GM19328 (cell line): Measurements from ENCODE around the gene CPNE9.

Experiments
- ATAC-seq: cut with Tn5 transposase; IDR thresholded peaks from one replicate; pipeline ENCODE4 v1.9.1; 2021; ENCODE audit warnings: mild to moderate bottlenecking, moderate library complexity; ENCODE audit not compliant: unreplicated experiment

CPNE9 gene

GRCh38 chr3:9776896-9777693 is 73.5 kb downstream of the CPNE9 start:
- ATAC-seq = no peak

DNA sequence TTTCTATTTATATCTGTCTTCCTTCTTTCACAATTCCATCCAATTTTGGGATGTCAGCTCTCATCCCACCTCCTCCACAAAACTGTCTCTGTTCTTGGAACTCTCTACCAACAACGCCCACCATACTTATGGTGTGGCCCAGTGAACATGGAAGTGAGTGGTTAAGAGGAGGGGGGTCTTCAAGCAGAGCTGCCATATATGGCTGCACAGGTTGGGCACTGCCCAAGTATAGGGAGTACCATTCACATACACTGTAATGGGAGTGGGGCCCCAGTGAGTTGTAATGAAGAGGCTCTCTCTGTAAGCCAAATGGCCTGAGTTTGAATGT is 74.0 kb downstream of the CPNE9 start:
- ATAC-seq = no peak

GRCh38 chr3:9778143-9779074 is 74.8 kb downstream of the CPNE9 start:
- ATAC-seq = no peak

DNA sequence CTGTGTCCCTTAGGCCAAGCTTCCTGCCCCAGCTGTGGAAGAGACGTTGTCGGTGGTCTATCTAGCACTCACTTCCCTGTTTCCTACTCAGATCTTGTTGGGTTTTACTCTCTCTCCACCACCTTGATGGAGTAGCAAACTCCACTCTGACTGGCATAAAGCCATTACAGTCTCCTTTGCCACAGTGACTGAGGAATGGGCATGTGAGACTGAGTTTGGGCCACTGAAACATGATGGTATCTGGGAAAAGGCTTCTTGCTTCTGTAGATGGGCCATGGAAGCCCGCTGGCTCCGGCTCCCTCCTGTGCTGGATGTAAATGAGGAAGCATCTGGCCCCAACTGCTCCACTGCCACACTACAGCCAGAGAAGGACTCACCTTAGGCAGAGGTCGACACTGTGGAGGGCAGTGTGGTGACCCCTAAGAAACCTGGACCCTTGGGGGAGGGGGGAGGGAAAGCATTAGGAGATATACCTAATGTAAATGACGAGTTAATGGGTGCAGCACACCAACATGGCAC is 75.5 kb downstream of the CPNE9 start:
- ATAC-seq = no peak
